Testis (tissue), 2 donors: ENCODE data around the gene EXD2.

Source experiments
- CTCF ChIP-seq, 3 experiments: fragments of 450-650 bp in 2 of 3; fragments of 200-600 bp in 1 of 3; sonication (generic) in 1 of 3; IDR thresholded peaks; one replicate each; pipeline ENCODE4 v1.5.1; 2016 to 2019; ENCODE audit warnings: antibody characterized with exemption in 3 of 3, mild to moderate bottlenecking in 2 of 3, moderate library complexity in 1 of 3
- POLR2A ChIP-seq: fragments of 450-650 bp; IDR thresholded peaks from one replicate; pipeline ENCODE4 v1.6.1; 2017; ENCODE audit warnings: antibody characterized with exemption, mild to moderate bottlenecking, moderate library complexity

DNA sequence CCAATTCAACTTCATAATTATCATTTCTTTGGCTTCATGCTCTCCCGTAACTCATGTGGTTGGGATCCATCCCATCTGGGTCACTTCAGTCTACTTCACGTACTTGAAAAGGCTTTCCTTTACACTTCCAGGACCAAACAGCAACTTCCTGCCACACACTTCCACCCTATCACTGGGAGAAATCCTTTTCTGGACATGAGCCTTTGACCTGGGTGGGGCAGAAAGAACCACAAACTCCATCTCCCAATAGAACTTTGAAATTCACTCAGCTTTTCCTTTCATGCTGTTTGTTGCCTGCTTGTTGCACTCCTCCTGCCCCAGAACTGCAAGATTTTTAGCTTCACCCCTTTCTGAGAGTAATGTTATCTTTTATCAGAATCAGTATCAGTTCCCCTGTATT is 50.3 kb downstream of the EXD2 start:
- TF ChIP-seq CTCF (IDR thresholded peaks at IDR 0.05) (no peak), POLR2A (no peak)
